ENCODE results near the gene TIPARP. TPM values are rescaled to one million over a fixed set of nuclear protein-coding genes. Genes with fewer than 3 reads are reported as not detected.

TIPARP gene
- total RNA-seq, 1 donor from 2014 or later, result 31.3 TPM

- Mint-ChIP-seq H3K4me3 (no peak overlapping the region), H3K27ac (no peak overlapping the region), H3K27me3 (no peaks in the 10 kb centered on the region), H3K36me3 (ENCODE audit: low read depth) (peaks cover 41% of the 10 kb centered on the region), H3K9me3 (no peaks in the 10 kb centered on the region), H3K4me1 (peaks cover 55% of the 10 kb centered on the region)
- intact Hi-C loops (cut with micrococcal nuclease), result loop anchor here (2.0 kb wide), 1 partner anchor 14 kb away; no protein-coding TSS in a partner anchor
- ChIA-PET CTCF (interaction anchor here (1.2 to 2.1 kb wide), 2 partner anchors 21 to 382 kb away, joined by 3 to 4 read pairs; no protein-coding TSS in a partner anchor), POLR2A (interaction anchor here (2.7 kb wide), 1 partner anchor 10 kb away, joined by 12 read pairs; the partner anchor contains the start of gene TIPARP)
- no peak for TF ChIP-seq CTCF (IDR thresholded peaks at IDR 0.05)
- ATAC-seq (ENCODE audit: low read depth) (no peak), DNase-seq (no peak)
Measured at GRCh38 chr3:156685198-156685597, 10.8 kb downstream of the TIPARP start.

GRCh38 chr3:156685752-156686151 lies 11.4 kb downstream of the TIPARP start:
- no peak for DNase-seq
- peaks cover 49% of the 10 kb centered on the region for H3K4me1 Mint-ChIP-seq
- peaks cover 36% of the 10 kb centered on the region for H3K36me3 Mint-ChIP-seq (ENCODE audit: low read depth)
- POLR2A ChIA-PET, result interaction anchor here (2.7 kb wide), 1 partner anchor 10 kb away, joined by 12 read pairs; the partner anchor contains the start of gene TIPARP
- TF ChIP-seq CTCF (IDR thresholded peaks at IDR 0.05), result no peak
- no peak overlapping the region for H3K27ac Mint-ChIP-seq
- no peaks in the 10 kb centered on the region for H3K27me3 Mint-ChIP-seq
- H3K9me3 Mint-ChIP-seq, result no peaks in the 10 kb centered on the region
- CTCF ChIA-PET, result interaction anchor here (1.2 to 2.1 kb wide), 2 partner anchors 20 to 381 kb away, joined by 3 to 4 read pairs; no protein-coding TSS in a partner anchor
- H3K4me3 Mint-ChIP-seq, result no peak overlapping the region
- intact Hi-C loops (cut with micrococcal nuclease), result loop anchor here (1.0 to 2.0 kb wide), 2 partner anchors 10 to 13 kb away; no protein-coding TSS in a partner anchor
- ATAC-seq (ENCODE audit: low read depth), result no peak

GRCh38 chr3:156687023-156687422 lies 12.6 kb downstream of the TIPARP start:
- CTCF ChIA-PET, result interaction anchor here (2.1 kb wide), 1 partner anchor 19 kb away, joined by 4 read pairs; no protein-coding TSS in a partner anchor

GRCh38 chr3:156688632-156689452 lies 14.5 kb downstream of the TIPARP start:
- no peak overlapping the region for H3K27ac Mint-ChIP-seq
- DNase-seq, result no peak
- CTCF ChIA-PET, result interaction anchor here (0.8 kb wide), 1 partner anchor 15 kb away, joined by 4 read pairs; no protein-coding TSS in a partner anchor
- peaks cover 28% of the 10 kb centered on the region for H3K36me3 Mint-ChIP-seq (ENCODE audit: low read depth)
- no peaks in the 10 kb centered on the region for H3K9me3 Mint-ChIP-seq
- TF ChIP-seq CTCF (IDR thresholded peaks at IDR 0.05), result no peak
- H3K4me3 Mint-ChIP-seq, result no peak overlapping the region
- no peak for ATAC-seq (ENCODE audit: low read depth)
- no peaks in the 10 kb centered on the region for H3K27me3 Mint-ChIP-seq
- H3K4me1 Mint-ChIP-seq, result peaks cover 40% of the 10 kb centered on the region
- intact Hi-C loops (cut with micrococcal nuclease), result no loop called here
- POLR2A ChIA-PET, result interaction anchor here (0.6 to 1.6 kb wide), 3 partner anchors 12 to 17 kb away, joined by 3 to 4 read pairs (median 3); no protein-coding TSS in a partner anchor

More at GRCh38 chr3:156687023-156687422, 12.6 kb downstream of the TIPARP start:
- intact Hi-C loops (cut with micrococcal nuclease), result no loop called here
- Mint-ChIP-seq H3K4me3 (no peak overlapping the region), H3K4me1 (peaks cover 44% of the 10 kb centered on the region), H3K9me3 (no peaks in the 10 kb centered on the region), H3K27me3 (no peaks in the 10 kb centered on the region), H3K36me3 (ENCODE audit: low read depth) (peaks cover 25% of the 10 kb centered on the region), H3K27ac (no peak overlapping the region)
- POLR2A ChIA-PET, result interaction anchor here (1.0 to 2.7 kb wide), 2 partner anchors 9 to 12 kb away, joined by 3 to 12 read pairs; partner anchors contain the start of gene TIPARP
- ATAC-seq (ENCODE audit: low read depth), result no peak
- TF ChIP-seq CTCF (IDR thresholded peaks at IDR 0.05), result no peak
- DNase-seq, result no peak

GRCh38 chr3:156689608-156690007 lies 15.2 kb downstream of the TIPARP start:
- Mint-ChIP-seq H3K27ac (no peak overlapping the region), H3K36me3 (ENCODE audit: low read depth) (peaks cover 36% of the 10 kb centered on the region), H3K9me3 (no peaks in the 10 kb centered on the region), H3K4me1 (peaks cover 39% of the 10 kb centered on the region), H3K27me3 (no peaks in the 10 kb centered on the region), H3K4me3 (no peak overlapping the region)
- ATAC-seq (ENCODE audit: low read depth) (no peak), DNase-seq (no peak)
- ChIA-PET POLR2A (interaction anchor here (0.5 to 1.6 kb wide), 3 partner anchors 11 to 372 kb away, joined by 3 to 8 read pairs (median 3); no protein-coding TSS in a partner anchor), CTCF (interaction anchor here (0.8 kb wide), 1 partner anchor 16 kb away, joined by 4 read pairs; no protein-coding TSS in a partner anchor)
- intact Hi-C loops (cut with micrococcal nuclease), result no loop called here
- no peak for TF ChIP-seq CTCF (IDR thresholded peaks at IDR 0.05)

Measured in activated B cell treated with CpG ODN at 0.5 μM for 24 hours (primary cell).